ENCODE measurements around the gene OR2T29.
"Not testable (repeated sequence)": the region's sequence is repeated elsewhere in the genome, so short reads cannot be mapped to it uniquely, and the experiment has no call there.

OR2T29 gene

DNA sequence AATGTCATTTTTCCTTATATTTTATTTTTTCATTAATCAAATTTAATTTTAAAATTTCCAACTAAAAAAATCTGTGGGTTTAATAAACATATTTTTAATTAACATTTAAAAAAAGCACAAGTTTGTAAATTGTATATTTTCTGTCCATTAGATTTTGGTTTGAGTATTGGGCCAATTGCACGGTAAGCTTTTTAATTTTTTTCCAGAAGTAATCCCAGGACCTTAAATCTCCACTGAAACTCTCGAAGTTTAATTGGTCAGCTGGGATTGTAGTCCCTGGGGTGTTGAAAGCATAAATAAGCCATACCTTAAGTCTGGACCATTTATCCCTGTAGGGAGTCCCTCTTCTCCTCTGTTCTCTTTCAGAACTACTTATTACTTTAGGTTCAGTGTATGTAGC is 54.8 kb downstream of the OR2T29 start, which contains the start of gene OR2G6:
OR2G6 (plus strand) TSS at position 301 of the 400 bp plus-strand sequence. CDS start 13,574 bp downstream, outside the sequence.
- DNase-seq: not testable (repeated sequence)

Measured in NCI-H82 (cell line).